LNCaP clone FGC (cell line): ENCODE measurements around the gene PNPLA8.

ENCODE experiments used
- DNase-seq: peaks from one replicate; pipeline ENCODE4 v3.0.0-alpha.2; 2011; ENCODE audit warnings: low read depth
- H3K4me3 ChIP-seq: 2 replicates; pipeline ENCODE4 v1.5.1; 2011; ENCODE audit warnings: mild to moderate bottlenecking, low read depth, low read length, control low read depth
- CTCF ChIP-seq: IDR thresholded peaks from 2 replicates; pipeline ENCODE4 v1.5.1; 2012; ENCODE audit warnings: mild to moderate bottlenecking; ENCODE audit not compliant: control insufficient read depth, insufficient read depth; ENCODE audit errors: extremely low read depth

The PNPLA8 gene

GRCh38 chr7:108425714-108426275, 100.1 kb downstream of the PNPLA8 start:
- no peak for TF ChIP-seq CTCF
- DNase-seq, result no peak
- H3K4me3 ChIP-seq, result no peak overlapping the region

GRCh38 chr7:108424013-108424412, 101.9 kb downstream of the PNPLA8 start:
- TF ChIP-seq CTCF, result no peak
- no peak overlapping the region for H3K4me3 ChIP-seq
- DNase-seq, result no peak

DNA sequence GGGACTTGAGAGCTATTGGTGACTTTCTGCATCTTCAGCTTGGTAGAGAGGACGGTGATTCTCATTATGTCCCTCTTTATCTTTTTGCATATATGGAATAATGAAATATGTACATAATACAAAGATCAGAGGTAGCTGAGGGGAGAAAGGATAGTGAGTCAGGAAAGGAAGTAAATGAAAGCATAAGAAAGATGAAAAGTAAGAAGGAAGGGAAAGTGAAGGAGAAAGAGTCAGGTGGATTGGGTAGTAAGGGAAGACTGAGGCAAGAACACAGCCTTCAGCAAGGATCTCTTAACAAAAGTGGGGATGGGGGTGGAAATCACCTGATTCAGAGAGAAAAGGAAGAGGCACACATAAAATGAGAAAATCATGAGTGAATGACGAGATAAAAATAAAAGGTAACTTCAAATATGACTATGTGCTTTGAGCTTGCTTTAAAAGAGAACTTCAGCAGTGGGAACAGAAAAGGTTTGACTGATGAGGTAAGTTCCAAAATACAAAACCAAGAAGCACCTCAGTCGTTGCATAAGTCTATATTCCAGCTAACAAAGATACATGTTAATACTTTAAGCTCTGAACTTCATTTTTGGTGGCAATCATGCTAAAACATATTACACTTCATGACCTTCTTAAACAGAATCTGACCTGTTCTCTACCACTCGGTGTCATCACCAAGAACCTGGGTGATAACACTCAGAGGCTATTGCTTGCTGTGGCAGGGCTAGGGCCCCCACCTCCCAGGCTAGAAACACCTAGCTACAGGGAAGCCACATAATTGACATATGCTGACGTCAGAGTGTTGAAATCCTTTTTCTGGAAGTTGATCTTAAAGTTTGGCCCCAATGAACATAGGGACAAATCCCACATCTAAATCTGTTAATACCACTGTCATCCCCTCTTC, 102.6 kb downstream of the PNPLA8 start:
- no peak for TF ChIP-seq CTCF

GRCh38 chr7:108421720-108422331, 104.1 kb downstream of the PNPLA8 start:
- peak; percentile 33 for DNase-seq
- H3K4me3 ChIP-seq, result no peak overlapping the region
- TF ChIP-seq CTCF, result no peak

More for the DNA sequence above, 102.6 kb downstream of the PNPLA8 start:
- no peak for DNase-seq
- H3K4me3 ChIP-seq, result no peak overlapping the region
